SK-N-SH treated with all-trans-retinoic acid at 6 μM for 48 hours (cell line): ENCODE results near the gene PROM1.

Source experiments
- ATAC-seq: fragments of 200-7000 bp; cut with Tn5 transposase; 3 replicates; pipeline ENCODE4 v1.9.1; 2020; ENCODE audit warnings: mild to moderate bottlenecking, moderate library complexity
- ARNTL ChIP-seq: fragments of 450-650 bp; formaldehyde crosslinking; IDR thresholded peaks from 2 replicates; pipeline ENCODE4 v1.5.0; 2020; ENCODE audit warnings: low read depth, mild to moderate bottlenecking, moderate library complexity, borderline replicate concordance
- BACH2 ChIP-seq: fragments of 250-450 bp; sonication (Bioruptor Pico); IDR thresholded peaks from 2 replicates; pipeline ENCODE4 v1.9.0; 2021; ENCODE audit warnings: mild to moderate bottlenecking, borderline replicate concordance
- CREB5 ChIP-seq: fragments of 250-450 bp; sonication (Bioruptor Pico); IDR thresholded peaks from 2 replicates; pipeline ENCODE4 v1.5.1; 2020; ENCODE audit warnings: low read depth, mild to moderate bottlenecking, moderate library complexity
- GLIS3 ChIP-seq: fragments of 250-450 bp; sonication (Bioruptor Pico); IDR thresholded peaks from 2 replicates; pipeline ENCODE4 v1.5.0; 2020; ENCODE audit warnings: mild to moderate bottlenecking, moderate library complexity
- ISL1 ChIP-seq: fragments of 250-450 bp; sonication (Bioruptor Pico); IDR thresholded peaks from 2 replicates; pipeline ENCODE4 v2.1.2; 2022; ENCODE audit warnings: mild to moderate bottlenecking, moderate library complexity
- OSR1 ChIP-seq: fragments of 250-450 bp; sonication (Bioruptor Pico); IDR thresholded peaks from 2 replicates; pipeline ENCODE4 v1.8.0; 2022; ENCODE audit warnings: moderate library complexity, mild to moderate bottlenecking, inconsistent platforms
- PATZ1 ChIP-seq: fragments of 250-450 bp; sonication (Bioruptor Pico); IDR thresholded peaks from 2 replicates; pipeline ENCODE4 v1.8.0; 2020; ENCODE audit warnings: mild to moderate bottlenecking, moderate library complexity, borderline replicate concordance
- POU6F1 ChIP-seq: fragments of 250-450 bp; sonication (Bioruptor Pico); IDR thresholded peaks from 2 replicates; pipeline ENCODE4 v1.8.0; 2021; ENCODE audit warnings: low read depth, mild to moderate bottlenecking, moderate library complexity, borderline replicate concordance
- RARB ChIP-seq: fragments of 250-450 bp; sonication (Bioruptor Pico); IDR thresholded peaks from 2 replicates; pipeline ENCODE4 v1.8.0; 2021; ENCODE audit warnings: mild to moderate bottlenecking, moderate library complexity
- SNAI2 ChIP-seq: fragments of 250-450 bp; sonication (Bioruptor Pico); IDR thresholded peaks from 2 replicates; pipeline ENCODE4 v1.5.0; 2020; ENCODE audit warnings: mild to moderate bottlenecking, moderate library complexity
- TCF4 ChIP-seq: fragments of 250-450 bp; sonication (Bioruptor Pico); IDR thresholded peaks from 2 replicates; pipeline ENCODE4 v1.8.0; 2021; ENCODE audit warnings: mild to moderate bottlenecking, moderate library complexity, borderline replicate concordance
- TOX ChIP-seq: fragments of 250-450 bp; sonication (Bioruptor Pico); IDR thresholded peaks from 2 replicates; pipeline ENCODE4 v1.8.0; 2021; ENCODE audit warnings: mild to moderate bottlenecking, moderate library complexity, borderline replicate concordance
- TSHZ2 ChIP-seq: fragments of 250-450 bp; sonication (Bioruptor Pico); IDR thresholded peaks from 2 replicates; pipeline ENCODE4 v1.5.0; 2020; ENCODE audit warnings: mild to moderate bottlenecking, moderate library complexity
- ZC3H10 ChIP-seq: fragments of 250-450 bp; sonication (Bioruptor Pico); IDR thresholded peaks from 2 replicates; pipeline ENCODE4 v1.5.1; 2021; ENCODE audit warnings: mild to moderate bottlenecking, moderate library complexity
- ZFP3 ChIP-seq: fragments of 250-450 bp; sonication (Bioruptor Pico); IDR thresholded peaks from 2 replicates; pipeline ENCODE4 v1.5.0; 2020; ENCODE audit warnings: mild to moderate bottlenecking, moderate library complexity
- ZFP30 ChIP-seq: fragments of 450-650 bp; formaldehyde crosslinking; IDR thresholded peaks from 2 replicates; pipeline ENCODE4 v1.5.0; 2022; ENCODE audit warnings: mild to moderate bottlenecking, moderate library complexity
- ZNF565 ChIP-seq: fragments of 450-650 bp; formaldehyde crosslinking; conservative IDR thresholded peaks from 2 replicates; pipeline ENCODE4 v1.5.0; 2020; ENCODE audit warnings: low read depth, mild to moderate bottlenecking, moderate library complexity
- ZNF70 ChIP-seq: fragments of 450-650 bp; formaldehyde crosslinking; IDR thresholded peaks from 2 replicates; pipeline ENCODE4 v1.5.0; 2020; ENCODE audit warnings: mild to moderate bottlenecking, moderate library complexity

Gene PROM1

GRCh38 chr4:16111533-16111932 lies 27.7 kb upstream of the PROM1 start (continued):
- no peak for TF ChIP-seq CREB5 (CRISPR knock-in tag)
- TF ChIP-seq ZNF70: no peak

- no peak for ATAC-seq
- TF ChIP-seq TCF4: no peak
- TF ChIP-seq POU6F1 (CRISPR knock-in tag): no peak
- no peak for TF ChIP-seq ZC3H10 (CRISPR knock-in tag)
- TF ChIP-seq ARNTL (CRISPR knock-in tag): no peak
- TF ChIP-seq ZFP3: no peak
- no peak for TF ChIP-seq TSHZ2 (CRISPR knock-in tag)
- no peak for TF ChIP-seq ZNF565 (CRISPR knock-in tag)
- TF ChIP-seq OSR1 (CRISPR knock-in tag): no peak
- TF ChIP-seq ZFP30: no peak
- no peak for TF ChIP-seq ZNF70
- no peak for TF ChIP-seq GLIS3 (CRISPR knock-in tag)
- TF ChIP-seq CREB5 (CRISPR knock-in tag): no peak
- TF ChIP-seq PATZ1 (CRISPR knock-in tag): no peak
- no peak for TF ChIP-seq ISL1
- TF ChIP-seq RARB (CRISPR knock-in tag): no peak
- no peak for TF ChIP-seq BACH2
Observed at GRCh38 chr4:16110661-16111290, 27.0 kb upstream of the PROM1 start.

GRCh38 chr4:16110199-16110598 lies 26.4 kb upstream of the PROM1 start:
- no peak for ATAC-seq
- no peak for TF ChIP-seq PATZ1 (CRISPR knock-in tag)
- TF ChIP-seq TOX (CRISPR knock-in tag): no peak
- no peak for TF ChIP-seq ZC3H10 (CRISPR knock-in tag)
- TF ChIP-seq OSR1 (CRISPR knock-in tag): no peak
- TF ChIP-seq SNAI2: no peak
- no peak for TF ChIP-seq GLIS3 (CRISPR knock-in tag)
- TF ChIP-seq ISL1: no peak
- TF ChIP-seq CREB5 (CRISPR knock-in tag): no peak
- TF ChIP-seq ZNF565 (CRISPR knock-in tag): no peak
- TF ChIP-seq TSHZ2 (CRISPR knock-in tag): no peak
